ENCODE measurements around the gene AGT. TPM values are rescaled to one million over a fixed set of nuclear protein-coding genes. Genes with fewer than 3 reads are reported as not detected.

Gene AGT
- total and polyA plus RNA-seq, 2 experiments from 2014 or later, result 0.11 TPM; not detected in 1

GRCh38 chr1:230677200-230677599 lies 36.7 kb downstream of the AGT start:
- peaks cover under 1% of the 10 kb centered on the region for H3K27me3 Mint-ChIP-seq (ENCODE audit: insufficient read depth, low read depth, poor library complexity)
- Histone ChIP-seq H3K4me2 (no peak overlapping the region), H3K36me3 (ENCODE audit: insufficient read depth) (peaks cover 29% of the 10 kb centered on the region), H3K4me1 (ENCODE audit: insufficient read depth) (no peaks in the 10 kb centered on the region), H4K20me1 (replicated peaks; ENCODE audit: insufficient read depth) (no peaks in the 10 kb centered on the region), H3K27ac (ENCODE audit: low read depth) (no peak overlapping the region), H3F3A (replicated peaks; ENCODE audit: low read depth) (no peaks in the 10 kb centered on the region), H3K79me2 (replicated peaks; ENCODE audit: insufficient read depth) (no peaks in the 10 kb centered on the region), H3K27me3 (ENCODE audit: insufficient read depth) (no peaks in the 10 kb centered on the region), H3K9me2 (ENCODE audit: insufficient read depth) (no peaks in the 10 kb centered on the region), H2AFZ (no peak overlapping the region), H3K4me3 (no peak overlapping the region)
- H3K36me3 Mint-ChIP-seq (ENCODE audit: low read depth), result peaks cover 52% of the 10 kb centered on the region
- DNase-seq (ENCODE audit: low spot score) (no peak), ATAC-seq (no peak)
- no peaks in the 10 kb centered on the region for H3K9me3 Mint-ChIP-seq
- H3K4me1 Mint-ChIP-seq, result no peaks in the 10 kb centered on the region
- no peak overlapping the region for H3K27ac Mint-ChIP-seq
- no peak for TF ChIP-seq NANOG (IDR thresholded peaks at IDR 0.05; ENCODE audit: borderline replicate concordance)
- TF ChIP-seq CREB1 (CRISPR knock-in tag; IDR thresholded peaks at IDR 0.05; ENCODE audit: low read depth), result no peak
- TF ChIP-seq ZNF462 (CRISPR knock-in tag; IDR thresholded peaks at IDR 0.05), result no peak
- no peak for TF ChIP-seq STAT1 (IDR thresholded peaks at IDR 0.05; ENCODE audit: unreplicated experiment)
- TF ChIP-seq POLR2AphosphoS5 (IDR thresholded peaks at IDR 0.05; ENCODE audit: low read depth), result no peak
- TF ChIP-seq, protein P1, sequence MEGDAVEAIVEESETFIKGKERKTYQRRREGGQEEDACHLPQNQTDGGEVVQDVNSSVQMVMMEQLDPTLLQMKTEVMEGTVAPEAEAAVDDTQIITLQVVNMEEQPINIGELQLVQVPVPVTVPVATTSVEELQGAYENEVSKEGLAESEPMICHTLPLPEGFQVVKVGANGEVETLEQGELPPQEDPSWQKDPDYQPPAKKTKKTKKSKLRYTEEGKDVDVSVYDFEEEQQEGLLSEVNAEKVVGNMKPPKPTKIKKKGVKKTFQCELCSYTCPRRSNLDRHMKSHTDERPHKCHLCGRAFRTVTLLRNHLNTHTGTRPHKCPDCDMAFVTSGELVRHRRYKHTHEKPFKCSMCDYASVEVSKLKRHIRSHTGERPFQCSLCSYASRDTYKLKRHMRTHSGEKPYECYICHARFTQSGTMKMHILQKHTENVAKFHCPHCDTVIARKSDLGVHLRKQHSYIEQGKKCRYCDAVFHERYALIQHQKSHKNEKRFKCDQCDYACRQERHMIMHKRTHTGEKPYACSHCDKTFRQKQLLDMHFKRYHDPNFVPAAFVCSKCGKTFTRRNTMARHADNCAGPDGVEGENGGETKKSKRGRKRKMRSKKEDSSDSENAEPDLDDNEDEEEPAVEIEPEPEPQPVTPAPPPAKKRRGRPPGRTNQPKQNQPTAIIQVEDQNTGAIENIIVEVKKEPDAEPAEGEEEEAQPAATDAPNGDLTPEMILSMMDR (conservative IDR thresholded peaks at IDR 0.05; ENCODE audit: low read depth in 2 of 2), result no peak
- TF ChIP-seq EZH2phosphoT487 (IDR thresholded peaks at IDR 0.05; ENCODE audit: unreplicated experiment), result no peak
- TF ChIP-seq, protein P2, sequence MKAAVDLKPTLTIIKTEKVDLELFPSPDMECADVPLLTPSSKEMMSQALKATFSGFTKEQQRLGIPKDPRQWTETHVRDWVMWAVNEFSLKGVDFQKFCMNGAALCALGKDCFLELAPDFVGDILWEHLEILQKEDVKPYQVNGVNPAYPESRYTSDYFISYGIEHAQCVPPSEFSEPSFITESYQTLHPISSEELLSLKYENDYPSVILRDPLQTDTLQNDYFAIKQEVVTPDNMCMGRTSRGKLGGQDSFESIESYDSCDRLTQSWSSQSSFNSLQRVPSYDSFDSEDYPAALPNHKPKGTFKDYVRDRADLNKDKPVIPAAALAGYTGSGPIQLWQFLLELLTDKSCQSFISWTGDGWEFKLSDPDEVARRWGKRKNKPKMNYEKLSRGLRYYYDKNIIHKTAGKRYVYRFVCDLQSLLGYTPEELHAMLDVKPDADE (IDR thresholded peaks at IDR 0.05), result no peak
- no peak for TF ChIP-seq ZNF114 (CRISPR knock-in tag; IDR thresholded peaks at IDR 0.05)
- no peak for TF ChIP-seq EZH2 (IDR thresholded peaks at IDR 0.05; ENCODE audit: low read depth, unreplicated experiment)
- TF ChIP-seq ZNF331 (CRISPR knock-in tag; IDR thresholded peaks at IDR 0.05; ENCODE audit: low read depth), result no peak
- H3K4me3 Mint-ChIP-seq, result no peak overlapping the region
